SK-N-DZ (cell line): ENCODE measurements around the gene IQSEC3.
"Not testable (repeated sequence)": the region's sequence is repeated elsewhere in the genome, so short reads cannot be mapped to it uniquely, and the experiment has no call there.

Source experiments
- DNase-seq: peaks from one replicate; pipeline ENCODE4 v3.0.0-alpha.2; 2015; ENCODE audit warnings: low spot score

The IQSEC3 gene

DNA sequence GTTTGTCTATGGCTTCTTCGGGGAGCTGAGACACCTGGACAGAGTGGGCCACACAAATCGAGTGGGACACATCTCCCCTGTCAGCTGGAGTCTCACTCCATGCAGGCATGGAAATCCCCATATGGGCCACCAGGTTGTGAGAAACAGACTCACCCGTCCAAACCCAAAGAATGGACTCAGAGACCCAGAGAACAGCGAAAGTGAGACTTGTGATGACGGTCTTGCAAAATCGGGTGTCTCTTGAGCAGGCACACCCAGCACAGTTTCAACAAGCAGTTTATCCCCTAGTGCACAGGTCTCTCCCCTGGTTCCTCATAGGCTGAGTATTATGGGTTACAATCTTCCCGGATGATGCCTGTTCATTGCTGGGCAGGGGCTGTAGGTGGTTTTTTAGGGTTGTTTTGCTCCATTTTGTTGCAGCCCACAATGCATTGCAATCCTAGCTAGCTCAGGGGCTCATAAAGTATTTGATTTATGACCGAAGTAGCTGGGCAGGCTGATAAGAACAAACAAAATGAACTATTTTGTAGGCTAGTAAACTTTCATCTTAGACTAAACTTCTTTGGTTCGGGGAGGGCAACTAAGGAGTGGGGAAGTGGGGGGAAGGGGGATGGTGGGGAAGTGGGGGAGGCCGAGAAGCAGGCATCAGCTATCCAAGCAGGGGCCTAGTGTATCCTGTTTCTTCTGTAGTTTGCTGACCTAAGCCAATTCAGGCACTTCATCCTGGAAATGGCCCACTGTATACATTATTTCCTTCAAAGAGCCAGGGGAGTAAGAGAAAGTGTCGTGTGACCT, 45.3 kb downstream of the IQSEC3 start:
- no peak for DNase-seq

DNA sequence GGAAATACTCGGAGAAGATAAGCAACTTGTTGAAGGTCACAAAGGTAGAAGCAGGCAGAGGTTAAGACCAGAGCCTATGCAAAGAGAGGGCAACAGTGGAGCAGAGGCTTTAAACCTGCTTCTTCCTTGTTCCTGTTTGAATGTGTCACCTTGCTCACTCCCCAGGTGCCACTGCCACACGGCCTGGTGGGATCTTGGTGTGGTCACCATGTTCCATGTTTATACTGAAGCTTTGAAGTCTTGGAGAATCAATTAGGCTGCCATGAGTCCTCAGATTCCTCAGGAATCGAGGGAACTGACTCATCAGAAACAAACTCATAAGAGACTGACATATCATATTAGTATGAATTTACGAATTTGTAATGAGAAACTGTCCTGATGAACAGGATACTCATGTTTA, 46.8 kb downstream of the IQSEC3 start:
- no peak for DNase-seq

- DNase-seq, result no peak
Measured at GRCh38 chr12:114626-115211, 48.2 kb downstream of the IQSEC3 start.

- DNase-seq, result no peak
Measured at GRCh38 chr12:115518-115917, 49.0 kb downstream of the IQSEC3 start.

DNA sequence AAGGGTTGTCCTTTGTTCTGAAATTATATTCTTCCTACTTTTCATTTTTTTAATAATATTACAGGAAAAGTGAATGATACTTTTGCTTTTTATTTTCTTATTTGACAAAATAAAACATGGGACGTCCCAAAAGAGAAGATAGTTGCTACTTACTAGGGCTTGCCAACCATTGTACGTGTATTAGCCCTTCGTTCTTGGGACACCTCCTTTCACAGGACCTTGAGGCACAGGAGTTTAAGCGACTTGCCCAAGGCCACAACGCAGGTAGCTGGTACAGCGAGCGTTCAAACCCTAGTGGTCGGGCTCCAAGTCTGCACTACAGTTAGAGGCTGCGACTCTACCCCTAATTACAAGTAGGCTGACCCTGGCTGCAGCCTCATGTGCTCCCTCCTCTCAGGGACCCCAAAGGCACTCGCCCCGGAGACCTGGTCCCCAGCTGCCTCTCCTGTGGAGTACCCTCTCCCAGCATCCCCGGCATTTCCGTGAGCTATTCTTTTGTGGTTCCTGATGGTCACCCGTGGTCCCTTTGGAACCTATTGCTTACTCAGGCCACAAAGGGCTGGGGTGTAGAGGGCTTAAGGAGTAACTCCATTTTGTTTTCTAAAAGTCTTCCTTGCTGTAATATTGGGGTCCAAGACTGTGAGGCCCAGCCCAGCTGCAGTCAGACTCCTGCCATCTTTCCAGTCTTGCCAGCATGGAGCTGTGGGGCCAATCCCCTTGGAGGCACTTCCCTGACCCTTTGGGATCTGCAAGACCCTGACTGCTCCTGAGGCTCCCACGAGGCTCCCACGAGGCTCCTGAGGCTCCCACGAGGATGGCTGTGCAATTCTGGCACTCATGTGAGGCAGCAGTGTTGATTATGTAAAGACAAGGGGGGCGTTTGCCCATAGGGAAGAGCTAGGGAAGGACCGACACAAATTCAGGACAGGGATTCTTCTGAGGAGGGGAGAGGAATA, 49.7 kb downstream of the IQSEC3 start:
- DNase-seq, result no peak

- no peak for DNase-seq
Measured at GRCh38 chr12:117311-117710, 50.7 kb downstream of the IQSEC3 start.

DNA sequence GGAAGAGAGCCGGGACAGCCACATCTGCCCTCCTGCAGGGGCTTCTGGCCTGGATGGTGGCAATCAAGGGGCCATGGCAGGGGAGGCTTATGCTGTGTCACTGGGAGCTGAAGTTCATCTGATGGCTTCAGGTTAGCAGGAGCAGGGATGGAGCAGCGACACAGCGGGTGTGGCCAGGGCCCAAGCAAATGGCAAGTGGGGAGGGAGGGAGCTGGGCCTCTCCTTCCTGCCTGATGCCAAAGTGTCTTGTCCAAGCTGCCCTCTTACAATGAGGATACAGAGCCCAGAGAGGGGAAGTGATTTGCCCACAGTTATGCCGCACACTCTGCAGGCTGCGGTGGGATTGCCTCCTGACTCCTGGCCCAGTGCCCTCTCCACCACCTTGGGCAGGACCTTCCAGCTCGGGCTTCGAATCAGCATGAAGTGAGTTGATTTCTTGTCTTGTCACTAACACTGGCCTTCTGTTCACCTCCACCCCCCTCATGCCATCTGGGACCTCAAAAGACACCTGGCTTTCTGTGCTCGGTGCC, 51.3 kb downstream of the IQSEC3 start:
- no peak for DNase-seq

DNA sequence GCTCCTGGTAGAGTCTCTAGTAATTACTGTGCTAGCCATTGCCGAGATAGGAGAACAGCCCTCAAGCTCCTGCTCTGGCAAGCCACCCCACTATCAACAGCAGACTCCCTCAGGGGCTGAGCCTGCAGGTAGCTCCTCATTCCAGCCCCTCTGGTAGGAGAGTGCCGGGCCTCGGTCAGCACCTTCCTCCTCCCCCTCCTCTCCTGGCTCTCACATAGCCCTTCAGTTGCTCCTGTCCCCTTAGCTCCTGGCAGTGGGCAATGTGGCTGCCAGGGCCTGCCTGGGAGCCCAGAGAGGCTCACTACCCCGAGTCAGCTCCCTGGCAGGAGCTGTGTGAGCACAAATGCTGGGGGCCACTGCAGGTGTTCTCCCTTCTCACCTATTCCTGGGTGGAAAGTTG, 52.0 kb downstream of the IQSEC3 start:
- DNase-seq, result no peak

DNA sequence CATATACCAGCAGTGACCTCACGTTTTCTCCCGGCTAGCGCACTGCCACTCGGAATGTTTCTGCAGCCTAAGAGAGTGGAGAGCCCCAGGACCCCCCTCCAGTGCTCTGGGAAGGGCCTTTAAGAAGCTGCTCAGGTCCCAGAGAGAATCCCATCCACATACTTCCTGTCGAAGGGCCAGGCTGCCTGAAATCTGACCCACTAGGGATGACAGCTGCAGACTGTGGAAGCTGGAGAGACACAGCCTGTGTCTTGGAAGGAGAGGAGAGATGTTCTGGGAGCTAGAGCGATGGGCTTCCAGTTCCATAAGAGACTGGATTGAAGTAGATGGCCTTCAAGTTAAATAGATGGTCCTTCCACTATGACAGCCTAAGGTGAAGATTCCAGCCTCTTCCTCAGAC, 54.4 kb downstream of the IQSEC3 start:
- no peak for DNase-seq

- DNase-seq, result no peak
Measured at GRCh38 chr12:121647-122046, 55.1 kb downstream of the IQSEC3 start.

DNA sequence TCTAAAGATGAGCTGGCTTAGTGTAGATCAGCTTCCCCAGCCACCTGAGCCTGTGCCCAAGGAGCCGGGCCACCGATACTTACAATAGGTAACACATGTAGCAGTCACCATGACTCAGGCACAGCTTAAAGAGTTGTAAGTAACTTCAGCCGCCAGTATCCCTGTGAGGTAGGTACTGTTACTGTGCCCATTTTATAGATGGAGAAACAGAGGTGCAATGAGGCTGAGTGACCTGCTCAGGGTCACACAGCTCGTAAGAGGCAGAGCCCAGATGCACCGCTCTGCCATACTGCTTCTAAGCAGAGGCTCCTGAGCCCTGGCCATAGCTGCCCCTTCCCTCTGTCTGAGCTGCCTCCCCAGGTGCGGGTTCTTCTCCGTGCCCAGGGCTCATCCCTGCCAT, 58.5 kb downstream of the IQSEC3 start:
- no peak for DNase-seq

- DNase-seq, result no peak
Measured at GRCh38 chr12:125566-125965, 59.0 kb downstream of the IQSEC3 start.

GRCh38 chr12:128079-128478, 61.5 kb downstream of the IQSEC3 start:
- DNase-seq, result no peak

- DNase-seq, result no peak
Measured at GRCh38 chr12:129001-129400, 62.4 kb downstream of the IQSEC3 start.

GRCh38 chr12:130519-130918, 64.0 kb downstream of the IQSEC3 start:
- no peak for DNase-seq

DNA sequence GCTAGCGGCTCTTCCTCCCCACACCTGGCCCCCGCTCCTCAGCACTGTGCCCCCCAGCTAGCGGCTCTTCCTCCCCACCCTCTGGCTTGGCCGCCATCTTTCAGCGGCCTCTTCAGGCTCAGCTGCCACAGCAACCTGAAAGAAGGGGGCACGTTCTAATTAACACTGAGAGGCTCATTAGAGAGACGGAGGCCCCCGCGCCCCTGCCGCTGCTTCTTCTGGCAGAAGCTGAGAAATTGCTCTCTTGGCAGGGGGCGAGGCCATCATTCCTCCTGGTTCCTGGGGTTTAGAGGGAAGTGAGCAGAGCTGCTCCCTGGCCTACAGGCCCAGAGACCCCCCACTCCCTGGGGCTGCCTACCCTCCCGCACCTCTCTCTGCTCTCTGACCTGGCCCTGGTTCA, 64.4 kb downstream of the IQSEC3 start:
- DNase-seq, result no peak

- DNase-seq, result no peak
Measured at GRCh38 chr12:131732-132495, 65.3 kb downstream of the IQSEC3 start.

DNA sequence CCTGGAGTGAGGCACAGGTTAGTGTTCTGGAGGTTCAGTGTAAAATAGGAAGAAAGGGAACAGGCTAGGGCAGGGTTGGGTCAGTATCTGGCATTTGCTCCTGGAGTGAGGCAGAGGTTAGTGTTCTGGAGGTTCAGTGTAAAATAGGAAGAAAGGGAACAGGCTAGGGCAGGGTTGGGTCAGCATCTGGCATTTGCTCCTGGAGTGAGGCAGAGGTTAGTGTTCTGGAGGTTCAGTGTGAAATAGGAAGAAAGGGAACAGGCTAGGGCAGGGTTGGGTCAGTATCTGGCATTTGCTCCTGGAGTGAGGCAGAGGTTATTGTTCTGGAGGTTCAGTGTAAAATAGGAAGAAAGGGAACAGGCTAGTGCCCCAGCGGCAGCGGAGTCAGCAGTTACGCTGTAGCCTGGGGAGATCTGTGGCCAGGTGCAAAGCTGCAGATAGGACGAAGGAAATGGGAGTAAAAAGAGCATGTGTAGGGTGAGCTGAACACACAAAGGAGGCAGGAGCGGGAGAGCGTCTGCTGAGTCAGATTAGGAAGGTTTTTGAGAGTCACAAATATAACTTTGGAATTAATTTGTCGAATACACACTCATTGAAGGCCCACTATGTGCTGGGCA, 67.2 kb downstream of the IQSEC3 start:
- DNase-seq, result not testable (repeated sequence)

DNA sequence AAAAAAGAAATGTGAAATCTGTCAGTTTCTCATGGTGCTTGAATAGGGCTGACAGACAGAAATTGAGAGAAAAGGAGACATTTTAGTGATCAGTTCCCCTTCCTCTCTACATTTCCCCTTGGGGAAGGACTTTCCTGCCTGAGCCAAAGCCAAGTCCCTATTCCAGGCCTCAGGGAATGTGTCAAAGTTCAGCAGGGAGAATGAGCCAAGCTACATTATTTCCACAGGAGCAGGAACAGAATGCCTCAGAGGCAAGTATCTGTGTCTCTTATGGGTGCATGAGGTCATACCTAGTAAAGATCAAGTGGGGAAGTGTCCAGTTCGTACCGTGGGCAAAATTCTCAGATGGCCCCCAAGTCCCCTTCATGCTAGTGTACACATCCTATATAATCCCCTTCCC, 68.6 kb downstream of the IQSEC3 start:
- no peak for DNase-seq

DNA sequence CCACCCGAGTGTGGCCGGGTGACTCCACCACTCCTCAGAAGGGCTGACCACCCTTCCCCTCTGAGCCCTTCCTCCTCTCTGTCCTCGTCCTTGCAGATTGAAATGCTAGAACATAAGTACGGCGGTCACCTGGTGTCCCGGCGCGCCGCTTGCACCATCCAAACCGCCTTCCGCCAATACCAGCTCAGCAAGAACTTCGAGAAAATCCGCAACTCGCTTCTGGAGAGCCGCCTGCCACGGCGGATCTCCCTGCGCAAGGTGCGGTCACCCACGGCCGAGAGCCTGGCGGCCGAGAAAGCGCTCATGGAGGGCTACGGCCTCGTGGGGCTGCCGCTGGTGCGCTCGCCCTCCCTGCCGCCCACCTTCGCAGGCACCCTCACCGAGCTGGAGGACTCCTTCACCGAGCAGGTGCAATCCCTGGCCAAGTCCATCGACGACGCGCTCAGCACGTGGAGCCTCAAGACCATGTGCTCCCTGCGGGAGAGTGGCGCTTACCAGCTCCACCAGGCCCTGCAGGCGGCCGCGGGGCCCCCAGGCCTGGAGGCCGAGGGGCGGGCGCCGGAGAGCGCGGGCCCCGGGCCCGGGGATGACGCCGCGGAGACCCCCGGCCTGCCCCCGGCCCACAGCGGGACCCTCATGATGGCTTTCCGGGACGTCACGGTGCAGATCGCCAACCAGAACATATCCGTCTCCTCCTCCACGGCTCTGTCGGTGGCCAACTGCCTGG, 71.8 kb downstream of the IQSEC3 start:
- no peak for DNase-seq
